ENCODE measurements around the gene GDF9. TPM values are rescaled to one million over a fixed set of nuclear protein-coding genes. Genes with fewer than 3 reads are reported as not detected.

Gene GDF9
- total RNA-seq, 4 donors from 2014 or later: 0.26 to 0.40 TPM; not detected in 2

- Histone ChIP-seq H3K36me3 (peaks cover 0 to 57% (median 10%) of the 10 kb centered on the region in 3 donors), H3K9me3 (no peaks in the 10 kb centered on the region), H3K4me1 (peaks cover 10 to 29% (median 14%) of the 10 kb centered on the region in 3 donors), H3K27me3 (no peaks in the 10 kb centered on the region), H3K4me3 (no peak overlapping the region), H3K27ac (no peak overlapping the region)
- intact Hi-C loops (cut with DNase I): no loop called here
- DNase-seq: no peak
- 73 to 90% methylated on average over 4 of the region's 4 CpGs for WGBS, 2 donors
- TF ChIP-seq, protein P1, sequence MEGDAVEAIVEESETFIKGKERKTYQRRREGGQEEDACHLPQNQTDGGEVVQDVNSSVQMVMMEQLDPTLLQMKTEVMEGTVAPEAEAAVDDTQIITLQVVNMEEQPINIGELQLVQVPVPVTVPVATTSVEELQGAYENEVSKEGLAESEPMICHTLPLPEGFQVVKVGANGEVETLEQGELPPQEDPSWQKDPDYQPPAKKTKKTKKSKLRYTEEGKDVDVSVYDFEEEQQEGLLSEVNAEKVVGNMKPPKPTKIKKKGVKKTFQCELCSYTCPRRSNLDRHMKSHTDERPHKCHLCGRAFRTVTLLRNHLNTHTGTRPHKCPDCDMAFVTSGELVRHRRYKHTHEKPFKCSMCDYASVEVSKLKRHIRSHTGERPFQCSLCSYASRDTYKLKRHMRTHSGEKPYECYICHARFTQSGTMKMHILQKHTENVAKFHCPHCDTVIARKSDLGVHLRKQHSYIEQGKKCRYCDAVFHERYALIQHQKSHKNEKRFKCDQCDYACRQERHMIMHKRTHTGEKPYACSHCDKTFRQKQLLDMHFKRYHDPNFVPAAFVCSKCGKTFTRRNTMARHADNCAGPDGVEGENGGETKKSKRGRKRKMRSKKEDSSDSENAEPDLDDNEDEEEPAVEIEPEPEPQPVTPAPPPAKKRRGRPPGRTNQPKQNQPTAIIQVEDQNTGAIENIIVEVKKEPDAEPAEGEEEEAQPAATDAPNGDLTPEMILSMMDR (IDR thresholded peaks at IDR 0.05): no peak
- no peak for TF ChIP-seq POLR2A (IDR thresholded peaks at IDR 0.05)
Observed at GRCh38 chr5:132868754-132869153, 2.5 kb upstream of the GDF9 start.

GRCh38 chr5:132867046-132867451 lies 780 bp upstream of the GDF9 start:
- no peak for TF ChIP-seq POLR2A (IDR thresholded peaks at IDR 0.05)
- TF ChIP-seq, protein P1 (IDR thresholded peaks at IDR 0.05): no peak
- 0% methylated on average over 4 to 12 of the region's 13 CpGs for WGBS, 2 donors
- no peak for DNase-seq
- Histone ChIP-seq H3K4me3 (peak overlapping the region; percentile 66 to 92 (median 89)), H3K27me3 (no peaks in the 10 kb centered on the region), H3K27ac (peak overlapping the region; percentile 94 to 97 (median 96)), H3K4me1 (peaks cover 10 to 29% (median 14%) of the 10 kb centered on the region in 3 donors), H3K9me3 (no peaks in the 10 kb centered on the region), H3K36me3 (peaks cover 0 to 46% (median 10%) of the 10 kb centered on the region in 3 donors)
- intact Hi-C loops (cut with DNase I): no loop called here

GRCh38 chr5:132865668-132866341 lies 464 bp downstream of the GDF9 start:
- intact Hi-C loops (cut with DNase I): no loop called here

DNA sequence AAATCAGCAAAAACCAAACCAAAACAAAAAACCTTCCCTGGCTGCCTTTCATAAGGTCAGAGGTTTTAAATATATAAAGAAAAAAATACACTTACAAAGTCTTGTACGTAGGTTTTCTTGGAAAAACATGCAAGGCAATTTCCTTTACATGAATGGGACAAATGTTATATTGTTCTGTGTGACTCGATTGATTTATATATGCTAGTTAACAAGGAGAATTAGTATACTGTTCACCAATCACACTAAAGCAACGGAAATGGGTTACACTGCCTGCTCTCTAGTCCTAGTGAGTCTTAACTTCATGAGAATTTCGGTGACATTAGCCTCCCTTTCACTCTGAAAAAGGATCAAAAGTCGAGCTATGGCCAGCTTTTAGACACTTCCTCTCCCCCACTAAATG lies 5.5 kb downstream of the GDF9 start:
- DNase-seq: no peak
- H3K27ac ChIP-seq: no peak overlapping the region
- no peaks in the 10 kb centered on the region for H3K36me3 ChIP-seq
- TF ChIP-seq, protein P1 (IDR thresholded peaks at IDR 0.05): no peak
- TF ChIP-seq POLR2A (IDR thresholded peaks at IDR 0.05): no peak
- intact Hi-C loops (cut with DNase I): no loop called here
- 56 to 72% methylated on average over 5 of the region's 5 CpGs for WGBS, 2 donors
- no peak overlapping the region for H3K4me3 ChIP-seq
- H3K4me1 ChIP-seq: peaks cover 0 to 4% (median 4%) of the 10 kb centered on the region in 3 donors
- no peaks in the 10 kb centered on the region for H3K27me3 ChIP-seq
- no peaks in the 10 kb centered on the region for H3K9me3 ChIP-seq

More at GRCh38 chr5:132865668-132866341, 464 bp downstream of the GDF9 start:
- 40 to 45% methylated on average over 20 to 22 of the region's 30 CpGs for WGBS, 2 donors
- Histone ChIP-seq H3K4me3 (peak overlapping the region; percentile 66 to 92 (median 89)), H3K4me1 (peaks cover 10 to 29% (median 14%) of the 10 kb centered on the region in 3 donors), H3K36me3 (peaks cover 0 to 33% (median 8%) of the 10 kb centered on the region in 3 donors), H3K27ac (peak overlapping the region; percentile 94 to 97 (median 96)), H3K27me3 (no peaks in the 10 kb centered on the region), H3K9me3 (no peaks in the 10 kb centered on the region)
- DNase-seq: no peak
- no peak for TF ChIP-seq POLR2A (IDR thresholded peaks at IDR 0.05)
- TF ChIP-seq, protein P1 (IDR thresholded peaks at IDR 0.05): no peak

DNA sequence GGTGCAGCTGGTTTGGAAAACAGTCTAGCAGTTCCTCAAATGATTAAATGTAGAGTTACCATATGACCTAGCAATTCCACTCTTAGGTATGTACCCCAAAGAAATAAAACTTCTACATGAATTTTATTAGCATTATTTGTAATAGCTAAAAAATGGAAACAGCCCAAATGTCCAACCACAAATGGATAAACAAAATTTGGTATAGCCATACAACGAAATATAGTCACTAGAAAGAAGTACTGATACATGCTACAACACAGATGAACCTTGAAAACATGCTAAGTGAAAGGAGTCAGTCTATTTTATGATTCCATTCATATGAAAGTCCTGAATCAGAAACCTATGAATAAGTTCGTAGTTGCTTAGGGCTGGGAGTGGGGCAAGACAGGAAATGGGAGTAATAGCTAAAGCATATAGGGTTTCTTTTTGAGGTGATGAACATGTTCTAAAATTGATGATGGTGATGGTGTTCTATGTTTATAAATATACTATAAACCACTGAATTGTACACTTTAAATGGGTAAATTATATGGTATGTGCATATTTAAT lies 6.3 kb downstream of the GDF9 start:
- Histone ChIP-seq H3K36me3 (no peaks in the 10 kb centered on the region), H3K4me1 (no peaks in the 10 kb centered on the region), H3K9me3 (no peaks in the 10 kb centered on the region), H3K27ac (no peak overlapping the region), H3K27me3 (no peaks in the 10 kb centered on the region), H3K4me3 (no peak overlapping the region)
- 71% methylated on average over 2 of the region's 2 CpGs for WGBS, 2 donors
- TF ChIP-seq POLR2A (IDR thresholded peaks at IDR 0.05): no peak
- TF ChIP-seq, protein P1 (IDR thresholded peaks at IDR 0.05): no peak
- intact Hi-C loops (cut with DNase I): no loop called here
- DNase-seq: no peak
